ENCODE measurements around the gene TUBG1.

DNA sequence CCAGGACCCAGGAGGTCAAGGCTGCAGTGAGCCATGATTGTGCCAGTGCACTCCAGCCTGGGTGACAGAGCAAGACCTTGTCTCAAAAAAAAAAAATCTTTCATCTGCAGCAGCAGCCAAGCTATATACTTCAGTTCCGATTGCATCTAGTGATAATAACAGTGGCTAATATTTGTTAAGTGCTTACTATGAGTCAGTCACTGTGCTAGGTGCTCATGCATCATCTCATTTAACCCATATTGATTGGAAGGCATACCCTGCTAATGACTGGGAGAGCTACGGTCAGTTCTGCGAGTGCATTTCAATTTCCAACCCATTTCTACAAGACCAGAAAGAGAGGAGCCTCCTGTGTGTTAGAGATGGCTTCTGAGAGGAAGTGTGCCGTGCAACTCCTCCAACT is 41.9 kb downstream of the TUBG1 start:
- TF ChIP-seq POLR2AphosphoS5 (IDR thresholded peaks at IDR 0.05) (no peak), POLR2A (IDR thresholded peaks at IDR 0.05; ENCODE audit: low read depth) (no peak)
- TF ChIP-seq, protein P1, sequence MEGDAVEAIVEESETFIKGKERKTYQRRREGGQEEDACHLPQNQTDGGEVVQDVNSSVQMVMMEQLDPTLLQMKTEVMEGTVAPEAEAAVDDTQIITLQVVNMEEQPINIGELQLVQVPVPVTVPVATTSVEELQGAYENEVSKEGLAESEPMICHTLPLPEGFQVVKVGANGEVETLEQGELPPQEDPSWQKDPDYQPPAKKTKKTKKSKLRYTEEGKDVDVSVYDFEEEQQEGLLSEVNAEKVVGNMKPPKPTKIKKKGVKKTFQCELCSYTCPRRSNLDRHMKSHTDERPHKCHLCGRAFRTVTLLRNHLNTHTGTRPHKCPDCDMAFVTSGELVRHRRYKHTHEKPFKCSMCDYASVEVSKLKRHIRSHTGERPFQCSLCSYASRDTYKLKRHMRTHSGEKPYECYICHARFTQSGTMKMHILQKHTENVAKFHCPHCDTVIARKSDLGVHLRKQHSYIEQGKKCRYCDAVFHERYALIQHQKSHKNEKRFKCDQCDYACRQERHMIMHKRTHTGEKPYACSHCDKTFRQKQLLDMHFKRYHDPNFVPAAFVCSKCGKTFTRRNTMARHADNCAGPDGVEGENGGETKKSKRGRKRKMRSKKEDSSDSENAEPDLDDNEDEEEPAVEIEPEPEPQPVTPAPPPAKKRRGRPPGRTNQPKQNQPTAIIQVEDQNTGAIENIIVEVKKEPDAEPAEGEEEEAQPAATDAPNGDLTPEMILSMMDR (IDR thresholded peaks at IDR 0.05) = no peak
